ENCODE data around the gene UBE2D1.
A peak's percentile ranks its signal among the peaks of the same experiment; 100 is the strongest.

The UBE2D1 gene

GRCh38 chr10:58334817-58335305, at the start of gene UBE2D1:
TSS of gene UBE2D1 (plus strand) at chr10:58335006. CDS start at chr10:58335202, 196 bp downstream.
- TF ChIP-seq CTCF (conservative IDR thresholded peaks at IDR 0.05; ENCODE audit: low read depth, low read length) = peak; percentile 16
- DNase-seq (ENCODE audit: low read depth) = no peak
- H3K4me3 ChIP-seq (ENCODE audit: low read length) = peak within 1 kb of the TSS; percentile 84

- peak; percentile 77 for TF ChIP-seq CTCF (conservative IDR thresholded peaks at IDR 0.05; ENCODE audit: low read depth, low read length)
- no peak overlapping the region for H3K4me3 ChIP-seq (ENCODE audit: low read length)
- DNase-seq (ENCODE audit: low read depth) = no peak
These were observed 43.1 kb upstream of the UBE2D1 start for GRCh38 chr10:58291538-58292174.

GRCh38 chr10:58293989-58294388, 40.8 kb upstream of the UBE2D1 start:
- no peak overlapping the region for H3K4me3 ChIP-seq (ENCODE audit: low read length)
- no peak for TF ChIP-seq CTCF (conservative IDR thresholded peaks at IDR 0.05; ENCODE audit: low read depth, low read length)
- no peak for DNase-seq (ENCODE audit: low read depth)

DNA sequence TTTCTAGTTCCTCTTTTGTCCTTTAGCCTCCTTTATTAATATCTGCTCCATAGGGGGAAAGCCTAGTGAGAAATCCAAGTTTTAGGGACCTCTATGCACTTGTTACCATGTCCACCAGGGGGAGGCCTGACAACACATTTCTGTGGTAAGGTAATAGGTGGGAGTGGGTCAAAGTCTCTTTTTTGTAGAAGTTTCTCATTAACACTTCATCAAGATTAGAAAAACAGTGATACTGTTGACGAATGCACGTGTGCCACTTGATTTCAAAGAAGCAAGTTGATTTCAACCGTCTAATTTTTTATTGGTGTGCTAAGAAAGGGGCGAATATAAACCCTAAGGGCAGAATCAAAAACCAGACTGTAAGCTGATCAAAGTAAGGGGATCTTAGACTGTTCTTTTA, 35.2 kb upstream of the UBE2D1 start:
- H3K4me3 ChIP-seq (ENCODE audit: low read length) = no peak overlapping the region
- TF ChIP-seq CTCF (conservative IDR thresholded peaks at IDR 0.05; ENCODE audit: low read depth, low read length) = peak; percentile 93
- no peak for DNase-seq (ENCODE audit: low read depth)

- no peak for TF ChIP-seq CTCF (conservative IDR thresholded peaks at IDR 0.05; ENCODE audit: low read depth, low read length)
- no peak overlapping the region for H3K4me3 ChIP-seq (ENCODE audit: low read length)
- no peak for DNase-seq (ENCODE audit: low read depth)
These were observed 34.1 kb upstream of the UBE2D1 start for GRCh38 chr10:58300676-58301075.

GRCh38 chr10:58302254-58302653, 32.6 kb upstream of the UBE2D1 start:
- H3K4me3 ChIP-seq (ENCODE audit: low read length) = no peak overlapping the region
- TF ChIP-seq CTCF (conservative IDR thresholded peaks at IDR 0.05; ENCODE audit: low read depth, low read length) = no peak
- DNase-seq (ENCODE audit: low read depth) = no peak

GRCh38 chr10:58304099-58304633, 30.6 kb upstream of the UBE2D1 start:
- no peak for DNase-seq (ENCODE audit: low read depth)
- no peak overlapping the region for H3K4me3 ChIP-seq (ENCODE audit: low read length)
- no peak for TF ChIP-seq CTCF (conservative IDR thresholded peaks at IDR 0.05; ENCODE audit: low read depth, low read length)

Measured in retinal pigment epithelial cell (primary cell).